Cardiac septum (tissue), 1 donor: ENCODE measurements around the gene PROZ. TPM values are rescaled to one million over a fixed set of nuclear protein-coding genes. Genes with fewer than 3 reads are reported as not detected.

ENCODE experiments used
- DNase-seq: peaks from one replicate; pipeline ENCODE4 v3.0.0-alpha.2; 2020; ENCODE audit warnings: low spot score
- intact Hi-C: fragments of 100-400 bp; cut with DNase I; formaldehyde crosslinking; loops from one replicate; pipeline ENCODE4 v1.14.0; 2022
- total RNA-seq: library from RNA; stranded (reverse); fragmentation: NEBNext Ultra II Directional; extraction: Animal tissue kit (Norgen Biotek cat#: 25700); gene quantifications from one replicate; pipeline ENCODE4 v1.2.1, GENCODE V29; 2021
- donor health status: DM: no; HTN: no; CAD: no.

The PROZ gene
- total RNA-seq, 1 donor from 2014 or later: not detected

- intact Hi-C loops: no loop called here
- no peak for DNase-seq
These were observed 11.1 kb downstream of the PROZ start for GRCh38 chr13:113169277-113170272.

DNA sequence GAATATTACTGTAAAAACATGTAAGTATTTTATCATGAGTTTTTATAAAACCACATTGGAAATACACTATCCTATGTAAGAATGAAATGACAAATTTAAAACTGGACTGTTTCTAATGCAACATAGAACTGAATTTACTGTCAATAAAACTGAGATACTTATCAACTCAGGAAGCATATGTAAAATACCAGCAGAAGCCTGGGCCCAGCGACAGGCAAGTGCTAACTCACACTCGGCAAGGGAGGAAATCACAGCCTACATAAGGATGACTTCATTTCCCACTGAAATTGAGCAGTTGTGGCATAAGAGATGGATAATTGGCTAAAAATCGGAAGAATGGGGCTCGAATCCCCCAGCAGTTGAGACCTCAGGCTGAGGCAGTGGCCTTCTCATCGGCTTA, 12.1 kb downstream of the PROZ start:
- no peak for DNase-seq
- intact Hi-C loops: no loop called here

- intact Hi-C loops: no loop called here
- no peak for DNase-seq
These were observed 13.0 kb downstream of the PROZ start for GRCh38 chr13:113171250-113172125.

- intact Hi-C loops: no loop called here
- DNase-seq: no peak
These were observed 14.0 kb downstream of the PROZ start for GRCh38 chr13:113172419-113172926.

DNA sequence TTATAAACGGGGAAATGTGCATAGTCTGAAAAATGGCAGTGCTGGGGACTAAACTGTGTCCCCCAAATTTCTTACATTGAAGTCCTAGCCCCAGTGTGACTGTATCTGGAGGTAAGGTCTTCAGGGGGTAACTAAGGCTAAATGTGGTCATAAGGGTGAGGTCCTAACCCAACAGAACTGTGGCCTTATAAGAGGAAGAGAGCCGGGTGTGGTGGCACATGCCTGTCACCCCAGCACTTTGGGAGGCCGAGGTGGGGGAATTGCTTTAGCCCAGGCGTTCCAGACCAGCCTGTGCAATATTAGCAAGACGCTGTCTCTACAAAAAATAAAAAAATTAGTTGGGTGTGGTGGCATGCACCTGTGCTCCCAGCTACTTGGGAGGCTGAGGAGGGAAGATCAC, 17.8 kb downstream of the PROZ start:
- intact Hi-C loops: no loop called here
- DNase-seq: no peak

DNA sequence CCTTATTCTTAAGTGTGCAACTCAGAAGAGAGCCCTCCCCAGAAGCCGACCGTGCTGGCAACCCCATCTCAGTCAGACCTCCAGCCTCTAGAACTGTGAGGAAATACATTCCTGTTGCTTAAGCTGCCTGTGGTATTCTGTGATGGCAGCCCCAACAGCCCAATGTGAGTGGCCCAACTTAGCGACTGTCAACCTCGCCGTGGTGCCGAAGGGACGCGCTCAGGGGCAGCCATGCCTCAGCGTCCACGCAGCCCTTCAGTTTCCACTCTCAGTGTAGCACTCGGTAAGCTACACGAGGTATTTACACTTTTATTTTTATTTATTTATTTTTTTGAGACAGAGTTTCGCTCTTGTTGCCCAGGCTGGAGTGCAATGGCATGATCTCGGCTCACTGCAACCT, 18.4 kb downstream of the PROZ start:
- intact Hi-C loops: no loop called here
- no peak for DNase-seq

DNA sequence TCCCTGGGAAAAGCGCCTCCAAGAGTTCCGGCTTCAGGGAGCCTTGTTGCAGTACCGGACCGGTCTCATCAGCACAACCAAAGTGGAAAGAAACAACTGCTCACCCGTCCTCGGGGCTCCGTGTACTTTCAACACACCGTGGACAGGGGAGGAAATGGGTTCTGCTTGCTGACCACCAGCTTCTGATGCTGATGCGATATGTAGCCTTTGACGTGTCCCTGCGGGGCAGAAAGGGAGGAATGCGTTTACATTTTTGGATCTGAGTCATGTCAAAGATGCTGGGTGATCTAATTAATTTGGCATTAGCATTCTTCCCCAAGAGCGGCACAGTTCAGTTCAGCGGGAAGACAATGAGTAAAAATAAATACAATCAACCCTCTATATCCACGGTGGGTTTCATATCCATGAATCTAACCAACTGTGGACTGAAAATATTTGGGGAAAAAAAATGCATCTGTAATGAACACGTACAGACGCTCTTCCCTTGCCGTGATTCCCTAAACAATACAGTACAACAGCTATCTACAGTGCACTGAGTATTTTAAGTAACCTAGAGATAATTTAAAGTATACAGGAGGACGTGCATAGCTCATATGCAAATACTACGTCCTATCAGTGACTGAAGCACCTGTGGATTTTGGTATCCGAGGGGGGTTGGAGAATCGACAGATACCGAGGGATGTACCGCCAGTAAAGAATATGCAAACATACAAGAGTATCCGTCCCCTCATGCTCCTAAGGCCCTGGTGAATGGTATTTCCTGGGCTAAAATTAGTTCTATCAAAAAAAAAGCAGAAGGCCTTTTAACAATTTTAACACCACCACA, 19.8 kb downstream of the PROZ start:
- no peak for DNase-seq
- intact Hi-C loops: no loop called here

- no peak for DNase-seq
- intact Hi-C loops: no loop called here
These were observed 20.4 kb downstream of the PROZ start for GRCh38 chr13:113178896-113179167.

GRCh38 chr13:113179374-113180230, 21.2 kb downstream of the PROZ start:
- intact Hi-C loops: no loop called here
- peak; percentile 78 for DNase-seq

DNA sequence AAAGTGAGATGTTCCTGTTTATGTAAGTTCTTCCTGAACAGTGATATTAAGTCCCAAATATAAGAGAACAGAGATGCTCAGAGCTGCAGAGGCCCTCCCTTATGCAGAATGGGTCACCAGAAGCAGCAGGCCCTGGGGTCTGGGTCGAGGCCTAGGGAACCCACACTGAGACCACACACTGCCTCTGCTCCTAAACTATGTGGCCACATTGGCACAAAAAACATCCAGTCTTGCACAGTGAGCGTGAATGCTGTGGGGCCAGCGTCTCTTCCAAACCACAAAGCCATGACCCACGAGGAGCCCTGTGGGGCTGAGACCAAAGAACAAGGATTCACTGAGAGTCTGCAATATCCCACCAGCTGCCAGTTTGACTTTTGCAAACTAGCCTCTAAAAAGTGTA, 23.6 kb downstream of the PROZ start:
- intact Hi-C loops: no loop called here
- no peak for DNase-seq

DNA sequence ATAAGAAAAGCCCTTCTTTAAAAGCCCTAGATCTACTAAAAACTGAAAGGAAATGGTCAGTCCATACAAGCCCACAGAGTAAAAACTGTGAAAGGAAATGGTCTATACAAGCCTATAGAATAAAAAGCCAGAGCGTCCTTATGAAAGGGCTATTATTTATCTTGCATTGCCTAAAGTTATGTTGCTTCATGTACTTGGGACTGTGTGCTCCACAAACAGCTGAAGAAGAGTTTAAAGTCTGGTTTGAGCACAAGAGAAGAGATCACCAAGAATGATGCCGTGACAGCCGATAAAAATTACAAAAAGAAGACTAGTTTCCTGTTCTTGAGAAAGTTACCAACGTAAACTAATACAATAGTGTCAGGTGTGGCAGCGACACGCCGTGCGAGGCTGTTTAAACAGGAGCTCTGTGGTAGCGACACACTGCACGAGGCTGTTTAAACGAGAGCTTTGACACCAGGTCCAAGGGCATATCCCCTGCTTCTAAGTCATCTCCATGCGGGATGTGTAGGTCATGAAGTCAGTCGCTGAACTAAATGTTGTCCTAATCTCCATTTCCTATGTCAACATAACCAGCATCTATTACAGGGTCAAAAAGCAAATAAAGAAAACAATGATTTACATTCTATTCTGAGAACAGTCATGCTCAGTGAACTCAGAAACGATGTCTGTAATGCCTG, 25.1 kb downstream of the PROZ start:
- DNase-seq: no peak
- intact Hi-C loops: no loop called here

- no peak for DNase-seq
- intact Hi-C loops: no loop called here
These were observed 26.4 kb downstream of the PROZ start for GRCh38 chr13:113184568-113185440.

- intact Hi-C loops: no loop called here
- DNase-seq: no peak
These were observed 27.8 kb downstream of the PROZ start for GRCh38 chr13:113186061-113186900.

- intact Hi-C loops: no loop called here
- peak; percentile 91 for DNase-seq
These were observed 28.8 kb downstream of the PROZ start for GRCh38 chr13:113187263-113187669.

DNA sequence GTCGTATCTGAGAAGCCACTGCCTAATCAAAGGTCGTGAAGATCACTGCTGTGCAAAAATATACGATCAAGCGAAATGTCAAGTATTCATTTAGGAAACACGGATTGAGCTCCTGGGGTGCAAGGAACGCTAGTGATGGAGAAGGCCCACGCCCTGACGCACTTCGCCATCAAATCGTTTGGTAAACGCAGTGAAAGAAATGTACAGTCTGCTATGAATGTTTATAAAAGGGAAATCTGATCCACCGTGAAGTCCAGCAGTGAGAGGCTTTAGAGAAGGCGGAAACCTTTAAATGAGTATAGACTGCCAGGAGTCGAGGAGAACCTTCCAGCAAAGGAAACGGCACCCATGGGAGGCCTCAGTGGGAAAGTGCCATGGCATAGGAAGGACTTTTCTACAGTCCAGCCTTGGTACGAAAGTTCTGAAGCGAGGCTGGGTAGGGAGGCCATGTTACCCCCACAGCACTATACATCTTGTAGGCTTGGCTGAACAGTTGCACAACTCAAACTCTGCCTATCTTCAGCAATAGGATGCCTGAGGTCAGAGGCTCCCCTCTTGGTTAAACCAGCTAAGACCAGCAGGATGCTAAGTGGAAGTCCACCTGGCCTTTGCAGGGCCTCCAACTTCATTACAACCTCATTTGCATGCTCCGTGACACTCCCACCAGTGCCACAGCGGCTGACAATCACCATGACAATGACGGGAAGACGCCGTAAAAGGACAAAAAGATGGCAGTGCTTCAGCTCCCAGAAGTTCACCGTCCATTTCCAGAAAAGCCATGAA, 29.6 kb downstream of the PROZ start:
- intact Hi-C loops: no loop called here

DNA sequence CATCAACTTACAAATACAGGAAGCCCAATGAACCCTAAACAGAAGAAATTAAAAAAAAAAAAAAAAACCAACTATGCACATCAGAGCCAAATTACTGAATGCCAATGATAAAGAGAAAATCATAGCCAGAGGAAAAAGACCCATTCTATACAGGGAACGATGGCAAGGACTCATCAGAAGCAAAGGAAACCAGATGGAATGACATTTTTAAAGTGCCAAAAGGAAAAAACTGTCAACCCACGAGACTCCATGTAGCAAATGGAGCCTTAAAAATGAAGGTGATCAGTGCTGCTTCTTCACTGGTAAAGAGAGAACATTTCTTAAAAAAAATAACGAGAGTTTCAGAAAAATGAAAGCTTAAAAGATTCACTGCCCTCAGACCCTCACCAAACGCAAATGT, 31.7 kb downstream of the PROZ start:
- intact Hi-C loops: no loop called here

More for the DNA sequence above, 29.6 kb downstream of the PROZ start:
- no peak for DNase-seq

More for the DNA sequence above, 31.7 kb downstream of the PROZ start:
- DNase-seq: no peak
